H1 (cell line): ENCODE measurements around the gene CISH. TPM values are rescaled to one million over a fixed set of nuclear protein-coding genes. Genes with fewer than 3 reads are reported as not detected.

Source experiments
- CHD2 ChIP-seq: IDR thresholded peaks from 2 replicates; pipeline ENCODE4 v1.6.1; 2012; ENCODE audit warnings: low read length, improper control_type of control experiment
- KDM1A ChIP-seq: fragments of 200-600, 300-600 bp; sonication (generic); IDR thresholded peaks from 2 replicates; pipeline ENCODE4 v1.7.1; 2016; ENCODE audit warnings: mild to moderate bottlenecking, low read length, borderline replicate concordance
- NANOG ChIP-seq: IDR thresholded peaks from 2 replicates; pipeline ENCODE4 v1.6.1; 2011; ENCODE audit warnings: low read length, low read depth, mild to moderate bottlenecking, inconsistent platforms; ENCODE audit not compliant: insufficient read depth, poor library complexity, severe bottlenecking
- polyA plus RNA-seq, 7 experiments: library from polyadenylated mRNA; depleted of rRNA in 3 of 7; stranded (reverse) in 5 of 7; unstranded in 2 of 7; fragments of >200 nt in 5 of 7; fragments of 200-250 nt in 2 of 7; gene quantifications; 1 replicate in 5 of 7; 2 replicates in 1 of 7; 4 replicates in 1 of 7; pipeline versions ENCODE4 v1.2.1 to v1.2.3, GENCODE V29; 2011 to 2013; ENCODE audit warnings: missing spikeins in 2 of 7, mixed read lengths in 2 of 7
- total RNA-seq: library from RNA; stranded (reverse); fragmentation: NEBNext Ultra II Directional; extraction: Animal tissue kit (Norgen Biotek cat#: 25700); gene quantifications from 2 replicates; pipeline ENCODE4 v1.2.1, GENCODE V29; 2021
- TF ChIP-seq, protein P1 (sequence below): fragments of 300-600 bp; sonication (generic); IDR thresholded peaks from 2 replicates; pipeline ENCODE4 v1.7.1; 2012; ENCODE audit warnings: low read length, moderate library complexity, mild to moderate bottlenecking, inconsistent platforms; ENCODE audit not compliant: insufficient replicate concordance

The CISH gene
- total and polyA plus RNA-seq, 2 of the 8 experiments (the other 6 are each of a cell fraction or from before 2014, with no cell fraction given), result 1.9 to 2.2 TPM

DNA sequence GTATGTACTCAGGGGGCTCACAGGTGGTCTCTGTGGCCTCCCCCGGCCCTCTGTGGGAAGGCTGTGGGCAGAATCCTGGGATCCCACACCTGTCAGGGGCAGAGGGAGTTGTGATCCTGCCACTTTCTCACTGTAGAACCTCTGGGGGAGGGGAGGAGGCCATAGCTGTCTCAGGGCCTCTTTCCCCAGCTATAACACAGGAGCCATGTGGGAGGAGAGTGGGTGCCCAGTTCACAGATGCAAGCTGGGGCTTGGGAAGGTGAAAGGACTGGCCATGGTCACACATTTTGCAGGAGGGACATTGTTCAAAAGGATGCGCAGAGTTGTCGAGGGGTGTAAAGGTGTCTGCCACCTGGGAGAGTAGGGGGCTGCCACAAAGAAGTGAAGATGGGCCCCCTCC lies 17.0 kb upstream of the CISH start (continued):
- no peak for TF ChIP-seq CHD2
- no peak for TF ChIP-seq KDM1A
- TF ChIP-seq NANOG, result no peak
- TF ChIP-seq, protein P1, sequence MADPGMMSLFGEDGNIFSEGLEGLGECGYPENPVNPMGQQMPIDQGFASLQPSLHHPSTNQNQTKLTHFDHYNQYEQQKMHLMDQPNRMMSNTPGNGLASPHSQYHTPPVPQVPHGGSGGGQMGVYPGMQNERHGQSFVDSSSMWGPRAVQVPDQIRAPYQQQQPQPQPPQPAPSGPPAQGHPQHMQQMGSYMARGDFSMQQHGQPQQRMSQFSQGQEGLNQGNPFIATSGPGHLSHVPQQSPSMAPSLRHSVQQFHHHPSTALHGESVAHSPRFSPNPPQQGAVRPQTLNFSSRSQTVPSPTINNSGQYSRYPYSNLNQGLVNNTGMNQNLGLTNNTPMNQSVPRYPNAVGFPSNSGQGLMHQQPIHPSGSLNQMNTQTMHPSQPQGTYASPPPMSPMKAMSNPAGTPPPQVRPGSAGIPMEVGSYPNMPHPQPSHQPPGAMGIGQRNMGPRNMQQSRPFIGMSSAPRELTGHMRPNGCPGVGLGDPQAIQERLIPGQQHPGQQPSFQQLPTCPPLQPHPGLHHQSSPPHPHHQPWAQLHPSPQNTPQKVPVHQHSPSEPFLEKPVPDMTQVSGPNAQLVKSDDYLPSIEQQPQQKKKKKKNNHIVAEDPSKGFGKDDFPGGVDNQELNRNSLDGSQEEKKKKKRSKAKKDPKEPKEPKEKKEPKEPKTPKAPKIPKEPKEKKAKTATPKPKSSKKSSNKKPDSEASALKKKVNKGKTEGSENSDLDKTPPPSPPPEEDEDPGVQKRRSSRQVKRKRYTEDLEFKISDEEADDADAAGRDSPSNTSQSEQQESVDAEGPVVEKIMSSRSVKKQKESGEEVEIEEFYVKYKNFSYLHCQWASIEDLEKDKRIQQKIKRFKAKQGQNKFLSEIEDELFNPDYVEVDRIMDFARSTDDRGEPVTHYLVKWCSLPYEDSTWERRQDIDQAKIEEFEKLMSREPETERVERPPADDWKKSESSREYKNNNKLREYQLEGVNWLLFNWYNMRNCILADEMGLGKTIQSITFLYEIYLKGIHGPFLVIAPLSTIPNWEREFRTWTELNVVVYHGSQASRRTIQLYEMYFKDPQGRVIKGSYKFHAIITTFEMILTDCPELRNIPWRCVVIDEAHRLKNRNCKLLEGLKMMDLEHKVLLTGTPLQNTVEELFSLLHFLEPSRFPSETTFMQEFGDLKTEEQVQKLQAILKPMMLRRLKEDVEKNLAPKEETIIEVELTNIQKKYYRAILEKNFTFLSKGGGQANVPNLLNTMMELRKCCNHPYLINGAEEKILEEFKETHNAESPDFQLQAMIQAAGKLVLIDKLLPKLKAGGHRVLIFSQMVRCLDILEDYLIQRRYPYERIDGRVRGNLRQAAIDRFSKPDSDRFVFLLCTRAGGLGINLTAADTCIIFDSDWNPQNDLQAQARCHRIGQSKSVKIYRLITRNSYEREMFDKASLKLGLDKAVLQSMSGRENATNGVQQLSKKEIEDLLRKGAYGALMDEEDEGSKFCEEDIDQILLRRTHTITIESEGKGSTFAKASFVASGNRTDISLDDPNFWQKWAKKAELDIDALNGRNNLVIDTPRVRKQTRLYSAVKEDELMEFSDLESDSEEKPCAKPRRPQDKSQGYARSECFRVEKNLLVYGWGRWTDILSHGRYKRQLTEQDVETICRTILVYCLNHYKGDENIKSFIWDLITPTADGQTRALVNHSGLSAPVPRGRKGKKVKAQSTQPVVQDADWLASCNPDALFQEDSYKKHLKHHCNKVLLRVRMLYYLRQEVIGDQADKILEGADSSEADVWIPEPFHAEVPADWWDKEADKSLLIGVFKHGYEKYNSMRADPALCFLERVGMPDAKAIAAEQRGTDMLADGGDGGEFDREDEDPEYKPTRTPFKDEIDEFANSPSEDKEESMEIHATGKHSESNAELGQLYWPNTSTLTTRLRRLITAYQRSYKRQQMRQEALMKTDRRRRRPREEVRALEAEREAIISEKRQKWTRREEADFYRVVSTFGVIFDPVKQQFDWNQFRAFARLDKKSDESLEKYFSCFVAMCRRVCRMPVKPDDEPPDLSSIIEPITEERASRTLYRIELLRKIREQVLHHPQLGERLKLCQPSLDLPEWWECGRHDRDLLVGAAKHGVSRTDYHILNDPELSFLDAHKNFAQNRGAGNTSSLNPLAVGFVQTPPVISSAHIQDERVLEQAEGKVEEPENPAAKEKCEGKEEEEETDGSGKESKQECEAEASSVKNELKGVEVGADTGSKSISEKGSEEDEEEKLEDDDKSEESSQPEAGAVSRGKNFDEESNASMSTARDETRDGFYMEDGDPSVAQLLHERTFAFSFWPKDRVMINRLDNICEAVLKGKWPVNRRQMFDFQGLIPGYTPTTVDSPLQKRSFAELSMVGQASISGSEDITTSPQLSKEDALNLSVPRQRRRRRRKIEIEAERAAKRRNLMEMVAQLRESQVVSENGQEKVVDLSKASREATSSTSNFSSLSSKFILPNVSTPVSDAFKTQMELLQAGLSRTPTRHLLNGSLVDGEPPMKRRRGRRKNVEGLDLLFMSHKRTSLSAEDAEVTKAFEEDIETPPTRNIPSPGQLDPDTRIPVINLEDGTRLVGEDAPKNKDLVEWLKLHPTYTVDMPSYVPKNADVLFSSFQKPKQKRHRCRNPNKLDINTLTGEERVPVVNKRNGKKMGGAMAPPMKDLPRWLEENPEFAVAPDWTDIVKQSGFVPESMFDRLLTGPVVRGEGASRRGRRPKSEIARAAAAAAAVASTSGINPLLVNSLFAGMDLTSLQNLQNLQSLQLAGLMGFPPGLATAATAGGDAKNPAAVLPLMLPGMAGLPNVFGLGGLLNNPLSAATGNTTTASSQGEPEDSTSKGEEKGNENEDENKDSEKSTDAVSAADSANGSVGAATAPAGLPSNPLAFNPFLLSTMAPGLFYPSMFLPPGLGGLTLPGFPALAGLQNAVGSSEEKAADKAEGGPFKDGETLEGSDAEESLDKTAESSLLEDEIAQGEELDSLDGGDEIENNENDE, result no peak
